H1 (cell line): ENCODE results near the gene PLCB1. TPM values are rescaled to one million over a fixed set of nuclear protein-coding genes. Genes with fewer than 3 reads are reported as not detected.

Experiments used
- CTCF ChIA-PET: fragments of 300-600 bp; sonication (Branson Sonifier 250); formaldehyde crosslinking; loops from one replicate; lab custom pipeline; 2021; ENCODE audit not compliant: partially characterized antibody; lab: Charles Lee
- POLR2A ChIA-PET: fragments of 300-600 bp; sonication (Branson Sonifier 250); formaldehyde crosslinking; loops from one replicate; lab custom pipeline; 2021; ENCODE audit warnings: inconsistent platforms; ENCODE audit not compliant: partially characterized antibody; lab: Charles Lee
- DNase-seq, 2 experiments: peaks; one replicate each; pipeline versions ENCODE4 v3.0.0 to v3.0.0-alpha.2; 2010 to 2022; ENCODE audit warnings: low spot score in 2 of 2, low read depth in 1 of 2, mixed read lengths in 1 of 2
- FAIRE-seq: peaks from 2 replicates; lab custom pipeline; 2011; peaks lifted over from hg19 to GRCh38; lab: Jason Lieb, UNC
- H2AFZ ChIP-seq: 2 replicates; pipeline ENCODE4 v1.8.1; 2012; ENCODE audit warnings: low read length, inconsistent platforms
- H2AK5ac ChIP-seq: 2 replicates; pipeline ENCODE4 v1.6.1; 2013; ENCODE audit warnings: low read depth, low read length
- H2BK120ac ChIP-seq: replicated peaks from 2 replicates; pipeline ENCODE3; 2013; ENCODE audit warnings: low read depth, low read length, inconsistent platforms
- H2BK12ac ChIP-seq: 2 replicates; pipeline ENCODE4 v1.6.1; 2013; ENCODE audit warnings: low read depth, low read length
- H2BK15ac ChIP-seq: 2 replicates; pipeline ENCODE4 v1.6.1; 2013; ENCODE audit warnings: low read length
- H2BK20ac ChIP-seq: 2 replicates; pipeline ENCODE4 v1.6.1; 2013; ENCODE audit warnings: low read length
- H2BK5ac ChIP-seq: 2 replicates; pipeline ENCODE4 v1.6.1; 2013; ENCODE audit warnings: low read depth, low read length
- H3K14ac ChIP-seq: 2 replicates; pipeline ENCODE4 v1.6.1; 2013; ENCODE audit warnings: inconsistent platforms; ENCODE audit not compliant: insufficient read length
- H3K18ac ChIP-seq: 2 replicates; pipeline ENCODE4 v1.6.1; 2013; ENCODE audit warnings: low read length; ENCODE audit errors: extremely low read depth
- H3K23ac ChIP-seq: 2 replicates; pipeline ENCODE4 v1.6.1; 2013; ENCODE audit warnings: inconsistent platforms; ENCODE audit not compliant: insufficient read length
- H3K23me2 ChIP-seq: 2 replicates; pipeline ENCODE4 v1.6.1; 2013; ENCODE audit warnings: low read depth, low read length
- H3K27ac ChIP-seq: 2 replicates; pipeline ENCODE4 v1.6.1; 2011; ENCODE audit warnings: low read depth, low read length, inconsistent platforms
- H3K27me3 ChIP-seq, 4 experiments: replicated peaks in 1 of 4; 1 replicate in 1 of 4; 2 replicates in 3 of 4; pipeline versions ENCODE4 v1.6.1 to v1.8.1; 2011 to 2013; ENCODE audit warnings: low read length in 3 of 4, mild to moderate bottlenecking in 3 of 4, inconsistent platforms in 2 of 4, mixed read lengths in 2 of 4, moderate library complexity in 1 of 4; ENCODE audit not compliant: control insufficient read depth in 3 of 4, insufficient read depth in 3 of 4; ENCODE audit errors: extremely low read depth in 1 of 4
- H3K36me3 ChIP-seq, 4 experiments: 2 replicates each; pipeline versions ENCODE4 v1.6.1 to v1.8.1; 2011 to 2013; ENCODE audit warnings: mild to moderate bottlenecking in 4 of 4, low read length in 3 of 4, moderate library complexity in 2 of 4, control low read depth in 1 of 4, inconsistent platforms in 1 of 4; ENCODE audit not compliant: insufficient read depth in 4 of 4, control insufficient read depth in 2 of 4
- H3K4ac ChIP-seq: replicated peaks from 2 replicates; pipeline ENCODE3; 2013; ENCODE audit warnings: low read length, low read depth, mixed read lengths, inconsistent platforms; ENCODE audit not compliant: insufficient read length
- H3K4me1 ChIP-seq, 4 experiments: replicated peaks in 1 of 4; 1 replicate in 1 of 4; 2 replicates in 3 of 4; pipeline versions ENCODE4 v1.6.1 to v1.8.1; 2011 to 2013; ENCODE audit warnings: low read length in 3 of 4, inconsistent platforms in 2 of 4, mixed read lengths in 1 of 4; ENCODE audit not compliant: insufficient read depth in 4 of 4, control insufficient read depth in 3 of 4
- H3K4me2 ChIP-seq, 2 experiments: 2 replicates each; pipeline versions ENCODE4 v1.6.1 to v1.8.1; 2011 to 2013; ENCODE audit warnings: low read depth in 2 of 2, low read length in 2 of 2, control low read depth in 1 of 2, inconsistent platforms in 1 of 2, mild to moderate bottlenecking in 1 of 2; ENCODE audit not compliant: insufficient read depth in 1 of 2
- H3K4me3 ChIP-seq, 4 experiments: fragments of 200-600, 300-600 bp in 1 of 4; sonication (generic), shearing (Covaris generic), sonication (Bioruptor Twin) in 1 of 4; 2 replicates each; pipeline versions ENCODE4 v1.5.1 to v1.8.1; 2011 to 2016; ENCODE audit warnings: low read length in 4 of 4, low read depth in 3 of 4, control low read depth in 2 of 4, inconsistent platforms in 2 of 4, mild to moderate bottlenecking in 2 of 4, mixed read lengths in 1 of 4, moderate library complexity in 1 of 4; ENCODE audit not compliant: insufficient read depth in 2 of 4; ENCODE audit errors: extremely low read depth in 1 of 4
- H3K56ac ChIP-seq: replicated peaks from 2 replicates; pipeline ENCODE3; 2013; ENCODE audit warnings: low read depth, mild to moderate bottlenecking, mixed read lengths, low read length, inconsistent platforms; ENCODE audit not compliant: insufficient read length
- H3K79me1 ChIP-seq: 2 replicates; pipeline ENCODE4 v1.6.1; 2013; ENCODE audit warnings: low read depth, low read length, control low read depth
- H3K79me2 ChIP-seq, 2 experiments: 2 replicates each; pipeline versions ENCODE4 v1.6.1 to v1.8.1; 2012 to 2013; ENCODE audit warnings: low read length in 2 of 2, mild to moderate bottlenecking in 2 of 2, inconsistent platforms in 1 of 2; ENCODE audit not compliant: insufficient read depth in 2 of 2, control insufficient read depth in 1 of 2
- H3K9ac ChIP-seq, 4 experiments: replicated peaks in 1 of 4; 1 replicate in 1 of 4; 2 replicates in 3 of 4; pipeline versions ENCODE4 v1.6.1 to v1.8.1; 2011 to 2013; ENCODE audit warnings: low read depth in 3 of 4, low read length in 3 of 4, control low read depth in 2 of 4, mild to moderate bottlenecking in 2 of 4, moderate library complexity in 2 of 4, inconsistent platforms in 1 of 4; ENCODE audit errors: extremely low read depth in 1 of 4
- H3K9me3 ChIP-seq, 2 experiments: 2 replicates each; pipeline versions ENCODE4 v1.6.1 to v1.8.1; 2012 to 2013; ENCODE audit warnings: mild to moderate bottlenecking in 2 of 2, moderate library complexity in 2 of 2, control low read depth in 1 of 2, inconsistent platforms in 1 of 2, low read depth in 1 of 2, low read length in 1 of 2, mixed read lengths in 1 of 2; ENCODE audit not compliant: insufficient read depth in 2 of 2
- H4K20me1 ChIP-seq, 2 experiments: replicated peaks in 1 of 2; 2 replicates each; pipeline versions ENCODE3 to v1.8.1; 2011 to 2013; ENCODE audit warnings: inconsistent platforms in 2 of 2, low read length in 2 of 2, mild to moderate bottlenecking in 1 of 2; ENCODE audit not compliant: insufficient read depth in 2 of 2, control insufficient read depth in 1 of 2
- H4K5ac ChIP-seq: 2 replicates; pipeline ENCODE4 v1.6.1; 2013; ENCODE audit warnings: low read length, low read depth, mixed read lengths, inconsistent platforms; ENCODE audit not compliant: insufficient read length
- H4K8ac ChIP-seq: 2 replicates; pipeline ENCODE4 v1.8.0; 2013; ENCODE audit warnings: mild to moderate bottlenecking, moderate library complexity, low read length, inconsistent platforms; ENCODE audit not compliant: insufficient read depth; ENCODE audit errors: extremely low read depth
- H4K91ac ChIP-seq: replicated peaks from 2 replicates; pipeline ENCODE3; 2013; ENCODE audit warnings: low read length, mixed read lengths, inconsistent platforms; ENCODE audit not compliant: insufficient read length
- CHD2 ChIP-seq: IDR thresholded peaks from 2 replicates; pipeline ENCODE4 v1.6.1; 2012; ENCODE audit warnings: low read length, improper control_type of control experiment
- KDM5A ChIP-seq: fragments of 200-600 bp; IDR thresholded peaks from 2 replicates; pipeline ENCODE4 v1.7.1; 2012; ENCODE audit warnings: mild to moderate bottlenecking, low read length, inconsistent platforms, mixed read lengths
- MAFK ChIP-seq: IDR thresholded peaks from 2 replicates; pipeline ENCODE4 v1.6.1; 2012; ENCODE audit warnings: low read depth, mild to moderate bottlenecking, improper control_type of control experiment, low read length
- POLR2AphosphoS5 ChIP-seq: IDR thresholded peaks from 2 replicates; pipeline ENCODE4 v1.6.1; 2011; ENCODE audit warnings: low read depth, low read length
- RAD21 ChIP-seq, 2 experiments: IDR thresholded peaks in 1 of 2; conservative IDR thresholded peaks in 1 of 2; 2 replicates each; pipeline ENCODE4 v1.6.1; 2011; ENCODE audit warnings: low read depth in 2 of 2, low read length in 2 of 2, improper control_type of control experiment in 1 of 2, inconsistent platforms in 1 of 2, mild to moderate bottlenecking in 1 of 2, moderate library complexity in 1 of 2
- SP2 ChIP-seq: IDR thresholded peaks from 2 replicates; pipeline ENCODE4 v1.6.1; 2012; ENCODE audit warnings: mild to moderate bottlenecking, low read length, inconsistent platforms
- SP4 ChIP-seq: IDR thresholded peaks from 2 replicates; pipeline ENCODE4 v1.6.1; 2012; ENCODE audit warnings: low read length, inconsistent platforms
- SRF ChIP-seq: IDR thresholded peaks from 2 replicates; pipeline ENCODE4 v1.6.1; 2011; ENCODE audit warnings: mild to moderate bottlenecking, low read depth, low read length, moderate library complexity
- ZNF274 ChIP-seq: IDR thresholded peaks from 2 replicates; pipeline ENCODE4 v1.7.0; 2012; ENCODE audit warnings: low read length, borderline replicate concordance; ENCODE audit errors: extremely low read depth
- whole genome bisulfite sequencing, 2 experiments: shearing (Covaris generic) in 1 of 2; methylation state at CpG; one replicate each; pipeline versions ENCODE4 v1.1.6 to v1.1.7; 2013 to 2015; ENCODE audit warnings: low lambda C conversion rate in 2 of 2, mixed read lengths in 2 of 2, inconsistent platforms in 1 of 2, low coverage in 1 of 2, missing lambda C conversion rate in 1 of 2; ENCODE audit not compliant: insufficient replicate concordance in 2 of 2, insufficient coverage in 1 of 2, insufficient read length in 1 of 2; ENCODE audit errors: extremely low coverage in 1 of 2, missing lambda C conversion rate in 1 of 2; 5-methylcytosine and 5-hydroxymethylcytosine counted together
- polyA plus RNA-seq, 7 experiments: library from polyadenylated mRNA; depleted of rRNA in 3 of 7; stranded (reverse) in 5 of 7; unstranded in 2 of 7; fragments of >200 nt in 5 of 7; fragments of 200-250 nt in 2 of 7; gene quantifications; 1 replicate in 5 of 7; 2 replicates in 1 of 7; 4 replicates in 1 of 7; pipeline versions ENCODE4 v1.2.1 to v1.2.3, GENCODE V29; 2011 to 2013; ENCODE audit warnings: missing spikeins in 2 of 7, mixed read lengths in 2 of 7
- total RNA-seq: library from RNA; stranded (reverse); fragmentation: NEBNext Ultra II Directional; extraction: Animal tissue kit (Norgen Biotek cat#: 25700); gene quantifications from 2 replicates; pipeline ENCODE4 v1.2.1, GENCODE V29; 2021
- TF ChIP-seq, protein P1 (sequence below), 3 experiments: IDR thresholded peaks; 1 replicate in 2 of 3; 2 replicates in 1 of 3; pipeline versions ENCODE4 v1.5.1 to v1.6.1; 2011; ENCODE audit warnings: low read length in 3 of 3, mild to moderate bottlenecking in 3 of 3, inconsistent platforms in 2 of 3, low read depth in 1 of 3, moderate library complexity in 1 of 3; ENCODE audit not compliant: insufficient read depth in 1 of 3; ENCODE audit errors: control extremely low read depth in 1 of 3
- TF ChIP-seq, protein P2 (sequence below): IDR thresholded peaks from 2 replicates; pipeline ENCODE4 v1.6.1; 2012; ENCODE audit warnings: low read length, inconsistent platforms

Gene PLCB1
- total and polyA plus RNA-seq, 2 of the 8 experiments (the other 6 are each of a cell fraction or from before 2014, with no cell fraction given), result 2.6 to 9.1 TPM

DNA sequence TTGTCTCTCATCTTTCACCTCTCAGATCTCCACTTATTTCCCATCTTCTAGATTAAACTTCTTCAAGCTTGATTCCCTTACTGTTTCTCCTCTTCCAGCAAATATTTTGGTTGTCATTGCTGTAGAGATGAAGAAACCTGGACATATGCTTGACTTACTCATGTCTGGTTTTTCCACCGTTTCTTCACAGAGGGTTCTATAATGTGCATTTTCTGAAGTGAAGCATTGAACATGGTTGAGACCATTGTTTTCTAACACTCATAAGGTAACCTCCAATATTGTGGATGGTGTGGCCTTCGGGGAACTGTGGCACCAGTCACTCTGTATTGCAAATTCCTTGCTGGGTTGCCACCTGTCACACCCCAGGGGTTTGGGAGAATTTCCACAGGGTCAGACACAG, 237.2 kb downstream of the PLCB1 start:
- CTCF ChIA-PET, result no interaction called here
- no peak for FAIRE-seq
- TF ChIP-seq CHD2, result no peak
- TF ChIP-seq KDM5A, result no peak
- no peak for TF ChIP-seq POLR2AphosphoS5
- TF ChIP-seq, protein P1, sequence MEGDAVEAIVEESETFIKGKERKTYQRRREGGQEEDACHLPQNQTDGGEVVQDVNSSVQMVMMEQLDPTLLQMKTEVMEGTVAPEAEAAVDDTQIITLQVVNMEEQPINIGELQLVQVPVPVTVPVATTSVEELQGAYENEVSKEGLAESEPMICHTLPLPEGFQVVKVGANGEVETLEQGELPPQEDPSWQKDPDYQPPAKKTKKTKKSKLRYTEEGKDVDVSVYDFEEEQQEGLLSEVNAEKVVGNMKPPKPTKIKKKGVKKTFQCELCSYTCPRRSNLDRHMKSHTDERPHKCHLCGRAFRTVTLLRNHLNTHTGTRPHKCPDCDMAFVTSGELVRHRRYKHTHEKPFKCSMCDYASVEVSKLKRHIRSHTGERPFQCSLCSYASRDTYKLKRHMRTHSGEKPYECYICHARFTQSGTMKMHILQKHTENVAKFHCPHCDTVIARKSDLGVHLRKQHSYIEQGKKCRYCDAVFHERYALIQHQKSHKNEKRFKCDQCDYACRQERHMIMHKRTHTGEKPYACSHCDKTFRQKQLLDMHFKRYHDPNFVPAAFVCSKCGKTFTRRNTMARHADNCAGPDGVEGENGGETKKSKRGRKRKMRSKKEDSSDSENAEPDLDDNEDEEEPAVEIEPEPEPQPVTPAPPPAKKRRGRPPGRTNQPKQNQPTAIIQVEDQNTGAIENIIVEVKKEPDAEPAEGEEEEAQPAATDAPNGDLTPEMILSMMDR (IDR thresholded peaks at IDR 0.05; ENCODE audit: control extremely low read depth in 1 of 3, insufficient read depth in 1 of 3, low read depth in 1 of 3, low read length in 3 of 3), result no peak
- no peak for TF ChIP-seq ZNF274
- TF ChIP-seq, protein P2, sequence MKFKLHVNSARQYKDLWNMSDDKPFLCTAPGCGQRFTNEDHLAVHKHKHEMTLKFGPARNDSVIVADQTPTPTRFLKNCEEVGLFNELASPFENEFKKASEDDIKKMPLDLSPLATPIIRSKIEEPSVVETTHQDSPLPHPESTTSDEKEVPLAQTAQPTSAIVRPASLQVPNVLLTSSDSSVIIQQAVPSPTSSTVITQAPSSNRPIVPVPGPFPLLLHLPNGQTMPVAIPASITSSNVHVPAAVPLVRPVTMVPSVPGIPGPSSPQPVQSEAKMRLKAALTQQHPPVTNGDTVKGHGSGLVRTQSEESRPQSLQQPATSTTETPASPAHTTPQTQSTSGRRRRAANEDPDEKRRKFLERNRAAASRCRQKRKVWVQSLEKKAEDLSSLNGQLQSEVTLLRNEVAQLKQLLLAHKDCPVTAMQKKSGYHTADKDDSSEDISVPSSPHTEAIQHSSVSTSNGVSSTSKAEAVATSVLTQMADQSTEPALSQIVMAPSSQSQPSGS, result no peak
- TF ChIP-seq SP4, result no peak
- no peak for TF ChIP-seq MAFK
- no peak for TF ChIP-seq SP2
- TF ChIP-seq RAD21 (IDR thresholded peaks at IDR 0.05 in 1 of 2, conservative IDR thresholded peaks at IDR 0.05 in 1 of 2; ENCODE audit: low read depth in 2 of 2, low read length in 2 of 2), result no peak
- TF ChIP-seq SRF, result no peak

More for the DNA sequence above, 237.2 kb downstream of the PLCB1 start:
- H4K91ac ChIP-seq, result no peak overlapping the region
- no peak overlapping the region for H3K18ac ChIP-seq
- H3K4ac ChIP-seq, result no peak overlapping the region
- no peak overlapping the region for H3K9ac ChIP-seq
- no peaks in the 10 kb centered on the region; a peak in 1 of 7 replicates for H3K4me1 ChIP-seq
- no peak overlapping the region for H4K8ac ChIP-seq
- no peak overlapping the region for H3K23ac ChIP-seq
- H3K4me3 ChIP-seq, result no peak overlapping the region
- H3K14ac ChIP-seq, result no peak overlapping the region
- WGBS, 2 experiments, result 91% methylated on average over 2 of the region's 2 CpGs; no CpG with 5 or more reads in 1 of the 2 experiments
- no peaks in the 10 kb centered on the region for H3K79me2 ChIP-seq
- no peaks in the 10 kb centered on the region for H4K20me1 ChIP-seq
- H3K27me3 ChIP-seq, result no peaks in the 10 kb centered on the region
- H2AFZ ChIP-seq, result no peak overlapping the region
- H2BK120ac ChIP-seq, result no peak overlapping the region
- no peak overlapping the region for H3K56ac ChIP-seq
- H3K4me2 ChIP-seq, result no peak overlapping the region
- no peak for DNase-seq
- no peak overlapping the region for H2AK5ac ChIP-seq
- no peak overlapping the region for H4K5ac ChIP-seq
- H2BK20ac ChIP-seq, result no peak overlapping the region
- H3K27ac ChIP-seq, result no peak overlapping the region
- H3K23me2 ChIP-seq, result no peaks in the 10 kb centered on the region
- H3K79me1 ChIP-seq, result no peaks in the 10 kb centered on the region
- H2BK15ac ChIP-seq, result no peak overlapping the region
- H2BK12ac ChIP-seq, result no peak overlapping the region
- POLR2A ChIA-PET, result no interaction called here
- no peaks in the 10 kb centered on the region for H3K9me3 ChIP-seq
- H2BK5ac ChIP-seq, result no peak overlapping the region
- H3K36me3 ChIP-seq, result no peaks in the 10 kb centered on the region; a peak in 1 of 8 replicates
